COLO668 (cell line): ENCODE measurements around the gene RSPH1.

ENCODE experiments used
- DNase-seq: peaks from one replicate; lab custom pipeline; 2025; ENCODE audit not compliant: unreplicated experiment; lab: John Stamatoyannopoulos, UW

Gene RSPH1

DNA sequence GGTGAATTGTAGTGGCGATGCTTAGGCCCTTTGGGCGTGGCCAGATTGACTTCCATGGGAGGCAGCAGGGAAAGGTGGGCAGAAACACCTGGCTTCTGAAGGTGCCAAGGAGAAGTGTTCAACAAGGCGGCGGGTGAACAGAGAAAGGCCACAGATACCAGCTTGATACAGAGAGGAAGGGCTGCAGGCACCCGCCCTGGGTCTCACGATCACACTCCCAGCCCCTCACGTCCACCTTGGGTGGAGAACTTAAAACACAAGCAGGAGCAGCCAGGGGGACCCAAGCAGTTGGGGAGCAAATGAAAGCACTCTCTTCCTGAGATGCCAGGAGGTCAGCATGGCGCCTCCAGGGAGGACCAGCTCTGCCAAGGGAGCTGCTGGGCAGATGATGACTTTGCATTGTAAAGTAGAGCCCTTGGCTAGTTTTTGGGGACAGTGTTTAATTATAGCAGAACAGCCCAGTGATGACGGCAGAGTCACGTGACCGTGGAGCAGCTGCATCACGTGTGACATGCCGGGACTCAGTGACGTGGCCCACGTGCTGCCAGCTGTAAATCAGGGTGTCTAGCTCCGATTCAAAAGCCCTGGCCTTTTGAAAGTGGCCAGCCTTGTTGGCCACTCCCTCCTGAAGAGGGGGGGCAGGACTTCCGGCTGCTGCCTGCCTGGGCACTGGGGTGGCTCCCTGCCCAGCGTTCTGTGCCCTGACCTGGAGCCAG, 36.6 kb upstream of the RSPH1 start:
- DNase-seq: peak; percentile 83

DNA sequence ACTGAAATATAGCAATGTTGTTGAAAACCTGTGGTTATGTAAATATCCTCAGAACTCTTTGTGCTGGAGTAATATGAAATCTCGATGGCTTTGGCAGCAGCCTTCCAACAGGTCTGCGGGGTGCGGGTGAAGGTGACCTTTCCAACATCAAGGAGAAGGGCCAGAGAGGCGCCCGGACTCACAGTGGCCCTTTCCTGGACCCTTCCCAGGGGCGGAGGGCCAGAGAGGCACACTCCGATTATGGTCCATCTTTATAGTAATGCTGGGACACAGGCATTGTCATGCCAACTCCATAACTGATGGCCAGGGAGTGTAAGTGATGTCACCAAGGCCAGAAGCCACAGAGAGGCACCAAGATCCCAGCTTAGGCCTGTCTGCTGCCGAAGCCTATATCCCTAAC, 35.7 kb upstream of the RSPH1 start:
- DNase-seq: no peak

DNA sequence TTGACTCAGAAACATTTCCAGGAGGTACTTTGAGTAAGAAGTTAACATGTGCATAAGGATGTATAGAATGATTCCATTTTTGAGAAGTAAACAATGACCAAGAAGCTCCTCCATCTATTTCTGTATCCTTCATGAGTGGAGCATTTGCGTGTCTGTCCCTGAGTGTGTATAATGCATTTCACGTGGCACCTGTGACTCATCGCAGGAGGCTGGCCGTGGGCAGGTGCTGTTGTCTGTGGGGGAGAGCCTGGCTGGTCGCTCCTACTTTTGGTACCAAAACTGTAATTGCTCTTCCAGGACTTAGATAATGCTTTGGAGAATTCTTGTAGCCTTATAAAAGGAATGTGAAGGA, 34.1 kb upstream of the RSPH1 start:
- DNase-seq: peak; percentile 61

DNA sequence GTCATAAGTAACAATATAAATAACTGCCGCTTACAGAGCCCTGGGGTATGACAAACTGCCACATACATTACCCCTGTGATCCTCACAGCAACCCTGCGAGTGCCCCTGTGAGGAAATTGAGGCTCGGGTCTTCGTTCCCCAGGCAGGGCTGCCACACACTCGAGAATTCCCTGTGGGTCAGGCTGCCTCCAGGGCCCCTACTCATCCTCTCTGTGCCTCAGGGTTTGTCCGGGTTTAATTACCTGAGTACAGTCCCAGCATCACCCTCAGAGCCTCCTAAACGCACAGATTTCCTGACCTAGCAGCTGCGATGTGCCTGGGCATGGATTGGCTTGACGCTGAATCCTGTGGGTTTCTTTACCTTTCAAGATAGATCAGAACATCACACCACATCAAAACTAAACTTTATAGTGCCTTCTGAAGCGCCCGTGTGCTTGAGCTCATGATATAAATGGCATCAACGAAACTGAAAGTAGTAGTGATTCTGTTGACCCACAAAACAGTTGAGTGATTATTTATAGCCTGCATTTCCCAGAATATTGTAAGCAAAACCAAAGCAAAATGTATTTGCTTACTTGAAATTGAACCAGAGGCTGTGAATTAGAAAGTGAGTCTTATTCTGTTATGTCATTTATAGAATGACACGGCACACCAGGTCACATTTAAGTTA, 31.6 kb upstream of the RSPH1 start:
- DNase-seq: peak; percentile 43

DNA sequence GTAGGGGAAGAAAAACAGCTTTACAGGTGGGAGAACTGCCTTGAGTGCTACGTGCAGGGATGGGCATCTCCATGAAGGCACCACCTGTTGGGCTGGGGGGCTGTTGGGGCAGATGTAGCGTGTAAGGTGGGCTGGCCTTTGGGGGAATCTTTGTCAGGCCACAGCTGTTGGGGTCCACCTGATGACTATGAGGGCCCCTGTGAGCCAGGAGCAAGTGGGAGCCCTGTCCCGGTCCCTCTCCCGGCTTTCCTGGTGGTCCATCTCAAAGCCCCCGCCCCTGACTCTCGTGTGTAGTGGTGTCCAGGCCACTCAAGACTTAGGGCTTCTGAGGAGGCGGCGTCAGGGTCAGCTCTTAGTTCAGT, 31.1 kb upstream of the RSPH1 start:
- DNase-seq: no peak

DNA sequence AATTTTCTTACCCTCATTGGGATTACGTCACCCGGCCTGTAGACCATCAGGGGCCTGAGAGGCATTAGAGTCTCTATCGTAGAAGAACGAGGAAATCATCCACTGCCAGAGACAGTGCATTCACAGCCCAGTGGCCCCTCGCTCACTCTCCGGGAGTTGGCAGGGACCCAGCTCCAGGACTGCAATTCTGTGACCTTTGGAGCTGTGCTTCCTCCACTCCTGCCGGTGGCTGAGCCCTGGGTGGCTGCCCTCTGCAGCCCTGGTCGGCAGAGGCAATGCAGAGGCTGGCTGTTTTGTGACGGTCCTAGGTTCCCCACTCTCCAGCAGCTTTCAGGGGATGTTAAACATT, 30.3 kb upstream of the RSPH1 start:
- DNase-seq: peak; percentile 86

DNA sequence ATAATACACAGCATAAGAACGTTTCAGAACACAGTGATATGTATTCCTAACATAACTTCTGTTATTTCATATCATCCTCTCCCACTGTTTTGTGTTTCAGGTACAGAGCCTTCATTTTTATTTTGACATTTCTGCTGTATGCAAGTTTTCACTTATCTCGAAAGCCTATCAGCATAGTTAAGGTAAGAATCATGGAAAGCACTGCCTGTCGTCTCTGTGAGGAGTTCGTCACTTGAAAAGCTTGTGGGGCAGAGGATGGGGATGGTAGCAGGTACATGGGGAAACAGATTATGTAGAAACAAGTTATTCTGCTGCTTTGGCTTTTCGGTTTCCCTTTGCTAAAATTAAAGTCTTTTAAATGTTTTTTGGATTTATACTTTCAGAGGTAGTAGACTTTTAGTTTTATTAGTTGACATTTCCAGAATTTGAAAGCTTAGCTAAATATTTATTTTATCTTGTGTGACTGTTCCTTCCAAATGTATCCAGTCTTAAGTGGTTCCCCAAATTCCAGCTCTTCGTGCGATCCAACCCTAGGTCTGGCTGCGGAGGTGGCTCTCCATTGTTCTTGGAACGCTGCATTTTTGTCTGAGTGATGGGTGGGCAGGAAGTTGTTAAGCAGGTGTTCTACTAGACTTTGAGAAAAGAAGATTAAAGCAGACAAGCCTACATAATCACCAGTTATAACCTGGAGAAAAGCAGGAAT, 29.8 kb upstream of the RSPH1 start:
- no peak for DNase-seq

DNA sequence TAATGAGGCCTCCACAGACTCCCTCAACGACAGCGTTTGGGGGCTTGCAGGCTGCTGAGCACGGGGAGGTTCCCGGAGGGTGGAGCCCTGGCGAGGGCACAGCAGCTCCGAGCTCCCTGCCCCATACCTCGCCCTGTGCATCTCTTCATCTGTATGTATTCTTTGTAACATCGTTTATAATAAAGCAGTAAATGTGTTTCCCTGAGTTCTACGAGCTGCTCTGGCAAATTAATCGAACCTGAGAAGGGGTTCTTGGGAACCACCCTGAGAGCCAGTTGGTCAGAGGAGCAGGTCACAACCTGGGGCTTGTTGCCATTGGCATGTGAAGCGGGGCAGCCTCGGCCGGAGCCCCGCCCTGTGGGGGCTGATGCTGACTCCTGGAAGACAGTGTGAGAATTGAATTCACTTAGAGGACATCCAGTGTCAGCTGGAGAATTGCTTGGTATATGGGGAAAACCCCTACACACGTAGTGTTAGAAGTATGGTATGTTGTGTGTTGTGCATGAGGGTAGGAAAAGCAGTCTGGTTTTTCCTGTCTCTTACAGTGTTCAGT, 29.1 kb upstream of the RSPH1 start:
- DNase-seq: peak; percentile 58

DNA sequence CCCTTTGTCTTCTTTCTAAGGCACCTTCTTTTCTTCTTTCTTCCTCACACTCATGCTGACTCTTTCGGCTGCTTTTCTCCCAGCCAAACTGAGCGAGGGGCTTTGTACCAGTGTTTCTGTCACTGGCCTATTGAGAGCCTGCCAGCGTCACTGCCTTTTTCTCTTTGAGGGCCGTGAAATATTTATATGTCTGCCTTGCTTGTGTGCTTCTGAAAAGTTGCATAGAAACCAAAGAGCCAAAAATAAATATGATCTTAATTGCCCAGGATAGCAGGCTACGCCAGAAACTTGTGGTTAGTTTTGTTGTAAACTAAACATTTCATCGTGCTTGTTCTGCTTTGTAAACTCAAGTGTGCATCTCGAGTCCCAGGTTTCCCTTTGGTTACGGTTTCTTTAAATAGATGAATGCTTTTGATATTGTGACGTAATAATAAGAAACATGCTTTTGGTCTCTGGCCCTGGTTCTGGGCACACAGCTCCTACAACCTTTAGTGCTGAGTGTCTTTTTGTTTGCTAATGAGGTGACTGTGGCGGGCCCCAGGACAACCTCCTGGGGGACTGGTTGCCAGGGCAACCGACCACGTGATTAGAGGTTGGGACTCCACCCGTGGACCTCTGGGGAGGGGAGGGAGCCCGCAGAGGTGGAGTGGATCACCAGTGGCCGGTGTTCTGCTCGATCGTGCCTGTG, 28.5 kb upstream of the RSPH1 start:
- peak; percentile 97 for DNase-seq

DNA sequence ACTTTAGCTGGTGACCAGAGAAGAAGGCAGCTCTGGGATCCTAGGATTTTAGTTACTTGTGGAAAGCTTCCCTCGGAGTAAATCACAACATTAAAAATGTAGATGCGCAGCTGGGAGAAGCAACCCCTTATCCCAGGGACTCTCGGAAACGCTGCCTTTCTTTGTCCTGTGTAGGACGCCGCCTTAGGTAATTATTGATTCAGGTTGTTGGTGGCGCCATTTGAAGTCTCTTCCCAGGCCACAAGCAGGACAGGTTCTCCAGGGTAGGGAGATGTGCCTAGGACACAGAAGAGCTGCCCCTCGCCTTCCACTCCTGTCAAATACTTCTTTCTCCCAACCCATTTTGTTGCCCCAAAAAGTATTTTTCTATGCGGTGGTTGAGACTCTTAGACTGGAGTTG, 27.9 kb upstream of the RSPH1 start:
- DNase-seq: peak; percentile 54

DNA sequence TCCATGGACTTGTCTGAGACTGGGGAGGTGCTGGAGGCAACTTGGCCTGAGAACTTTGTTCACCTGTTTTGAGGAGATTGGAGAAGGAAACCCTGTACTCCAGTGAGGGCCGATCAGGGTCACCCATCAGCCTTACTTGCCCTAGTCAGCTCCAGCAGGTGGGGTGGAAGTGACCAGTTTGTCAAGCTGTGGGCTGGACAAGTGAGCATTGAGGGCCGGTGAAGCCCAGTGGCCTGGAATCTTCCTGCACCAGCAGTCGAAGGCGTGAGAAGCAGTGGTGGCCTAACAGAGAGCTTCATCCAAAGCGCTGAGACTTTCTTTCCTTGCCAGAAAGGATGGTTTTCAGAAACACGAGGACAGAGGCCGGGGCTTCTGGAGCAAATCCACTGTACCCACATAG, 27.2 kb upstream of the RSPH1 start:
- DNase-seq: no peak

DNA sequence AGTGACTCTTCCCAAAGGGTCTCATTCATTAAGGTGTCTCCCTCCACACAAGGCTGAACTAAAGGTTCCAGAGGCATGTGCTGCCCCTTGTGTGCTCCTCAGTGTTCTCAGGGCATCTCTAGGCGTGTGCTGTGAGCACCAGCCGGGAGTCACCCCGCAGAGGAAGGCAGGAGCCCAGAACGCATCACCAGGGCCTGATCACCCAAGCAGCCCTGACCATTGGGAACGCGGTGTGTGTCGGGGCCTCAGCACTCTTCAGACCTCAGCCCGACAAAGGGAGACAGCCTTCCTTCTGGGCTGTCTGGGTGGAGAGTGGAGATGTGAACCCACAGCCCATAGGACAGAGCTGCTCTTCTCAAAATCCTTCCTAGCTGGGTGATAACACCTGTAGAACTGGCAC, 26.7 kb upstream of the RSPH1 start:
- no peak for DNase-seq

DNA sequence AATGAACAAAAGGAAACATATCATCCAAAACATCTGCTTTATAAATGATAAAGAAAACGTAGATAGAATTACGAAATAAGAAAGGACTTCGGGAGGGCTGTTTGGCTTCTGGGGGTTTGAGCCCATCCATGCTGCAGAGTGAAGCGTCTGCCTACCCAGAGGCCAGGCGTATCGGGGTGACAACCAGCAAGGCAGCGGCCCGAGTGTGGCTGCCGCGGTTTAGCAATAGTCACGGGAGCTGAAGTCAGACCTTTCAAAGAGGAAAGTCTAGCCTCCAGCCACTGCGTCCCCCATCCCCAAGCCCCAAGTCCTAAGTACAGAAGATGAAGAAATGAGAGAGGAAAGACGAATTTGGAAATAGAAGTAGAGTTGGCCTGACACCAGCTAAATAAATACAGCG, 26.2 kb upstream of the RSPH1 start:
- DNase-seq: no peak

DNA sequence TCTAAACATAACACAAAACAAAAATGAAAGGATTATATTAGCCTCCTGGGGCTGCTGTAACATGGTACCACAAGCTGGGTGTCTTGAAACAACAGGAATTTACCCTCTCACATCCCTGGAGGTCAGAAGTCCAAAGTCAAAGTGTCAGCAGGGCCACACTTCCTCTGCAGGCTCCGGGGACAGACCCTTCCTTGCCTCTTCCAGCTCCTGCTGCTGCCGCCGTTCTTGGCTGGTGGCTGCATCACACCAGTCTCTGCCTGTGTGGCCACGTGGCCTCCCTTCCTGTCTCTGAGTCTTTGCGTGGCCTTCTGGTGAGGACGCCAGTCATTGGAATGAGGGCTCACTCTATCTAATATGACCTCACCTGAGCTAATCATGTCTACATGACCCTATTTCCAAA, 25.8 kb upstream of the RSPH1 start:
- DNase-seq: no peak

DNA sequence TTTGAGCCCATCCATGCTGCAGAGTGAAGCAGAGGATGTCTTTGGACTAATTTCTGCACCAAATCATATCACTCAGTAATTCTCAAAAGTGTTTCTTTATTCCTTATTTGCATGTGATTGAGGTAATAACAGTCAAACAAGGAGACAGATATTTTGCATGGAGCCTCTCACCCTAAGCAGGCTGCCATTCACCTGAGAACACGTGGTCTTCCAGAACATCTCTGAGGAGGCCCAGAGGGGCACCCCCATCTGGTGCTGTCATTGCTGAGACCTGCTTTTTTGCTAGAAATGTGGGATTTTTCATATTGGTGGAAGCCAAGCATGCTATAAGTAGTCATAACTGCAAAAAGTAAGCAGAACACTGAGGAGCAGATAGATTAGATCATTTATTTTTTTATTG, 25.4 kb upstream of the RSPH1 start:
- DNase-seq: no peak

DNA sequence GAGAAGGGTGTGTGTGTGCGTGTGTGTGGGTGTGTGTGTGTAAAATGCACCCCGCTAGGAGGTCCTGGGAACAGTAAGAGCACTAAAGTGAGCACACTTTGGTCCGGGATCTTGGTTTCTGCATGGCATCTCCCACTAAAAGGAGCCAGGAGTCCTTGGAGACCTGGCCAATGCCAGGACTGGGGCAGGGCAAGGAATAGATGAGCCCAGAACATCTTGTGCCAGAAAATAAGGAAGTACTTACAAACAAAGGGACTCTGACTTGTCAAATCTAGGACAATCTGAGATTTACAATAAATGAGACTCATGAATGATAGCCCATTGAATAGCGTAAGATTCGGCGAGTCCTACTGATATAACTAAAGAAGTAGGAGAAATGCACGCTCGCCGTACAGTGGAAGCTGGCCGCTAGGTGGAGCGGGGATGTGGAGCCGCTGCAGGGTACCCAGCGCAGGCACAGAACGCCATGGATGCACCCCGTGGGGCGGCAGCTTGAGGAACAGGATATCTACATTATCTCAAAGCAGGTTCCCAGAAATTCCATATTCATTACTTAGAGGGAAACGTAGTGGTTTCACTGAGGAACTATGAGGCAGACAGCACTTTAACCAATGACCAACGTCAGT, 24.7 kb upstream of the RSPH1 start:
- no peak for DNase-seq

DNA sequence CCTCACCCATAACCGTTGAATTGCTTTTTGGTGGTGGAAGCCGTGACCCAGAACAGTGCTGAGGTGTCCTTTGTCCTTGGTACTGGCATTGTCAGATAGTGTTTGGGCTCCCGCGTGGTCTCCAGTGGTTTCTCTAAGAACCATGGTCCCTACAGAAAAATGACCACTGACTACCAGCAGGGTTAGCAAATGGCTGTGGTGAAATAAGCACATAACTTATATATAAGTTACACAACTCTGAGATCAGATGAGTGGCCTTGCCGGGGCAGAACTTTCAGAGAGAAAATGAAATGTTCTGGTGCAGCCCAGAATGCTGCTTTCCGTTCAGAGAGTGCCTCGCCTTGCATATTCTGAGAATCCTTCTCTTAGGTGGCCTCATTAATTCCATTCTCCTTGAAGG, 22.6 kb upstream of the RSPH1 start:
- DNase-seq: no peak

DNA sequence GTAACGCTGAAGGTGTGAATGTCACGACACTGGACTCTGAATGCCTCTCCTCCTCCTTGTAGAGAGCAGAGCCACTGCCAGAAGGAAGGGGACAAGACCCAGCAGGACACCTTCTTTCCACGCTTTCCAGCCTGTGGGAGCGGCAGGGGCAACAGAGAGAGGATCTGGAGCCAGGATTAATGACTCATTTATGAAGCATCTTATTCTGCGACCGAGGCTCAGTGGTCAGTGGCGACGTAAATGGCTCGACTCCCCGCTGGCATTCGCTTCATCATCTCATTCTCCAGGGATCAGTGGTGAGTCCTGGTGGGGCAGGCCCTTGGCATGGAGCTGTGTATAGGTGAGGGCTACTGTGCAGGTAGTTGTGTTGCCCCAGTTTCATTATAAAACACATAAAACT, 22.2 kb upstream of the RSPH1 start:
- DNase-seq: no peak

DNA sequence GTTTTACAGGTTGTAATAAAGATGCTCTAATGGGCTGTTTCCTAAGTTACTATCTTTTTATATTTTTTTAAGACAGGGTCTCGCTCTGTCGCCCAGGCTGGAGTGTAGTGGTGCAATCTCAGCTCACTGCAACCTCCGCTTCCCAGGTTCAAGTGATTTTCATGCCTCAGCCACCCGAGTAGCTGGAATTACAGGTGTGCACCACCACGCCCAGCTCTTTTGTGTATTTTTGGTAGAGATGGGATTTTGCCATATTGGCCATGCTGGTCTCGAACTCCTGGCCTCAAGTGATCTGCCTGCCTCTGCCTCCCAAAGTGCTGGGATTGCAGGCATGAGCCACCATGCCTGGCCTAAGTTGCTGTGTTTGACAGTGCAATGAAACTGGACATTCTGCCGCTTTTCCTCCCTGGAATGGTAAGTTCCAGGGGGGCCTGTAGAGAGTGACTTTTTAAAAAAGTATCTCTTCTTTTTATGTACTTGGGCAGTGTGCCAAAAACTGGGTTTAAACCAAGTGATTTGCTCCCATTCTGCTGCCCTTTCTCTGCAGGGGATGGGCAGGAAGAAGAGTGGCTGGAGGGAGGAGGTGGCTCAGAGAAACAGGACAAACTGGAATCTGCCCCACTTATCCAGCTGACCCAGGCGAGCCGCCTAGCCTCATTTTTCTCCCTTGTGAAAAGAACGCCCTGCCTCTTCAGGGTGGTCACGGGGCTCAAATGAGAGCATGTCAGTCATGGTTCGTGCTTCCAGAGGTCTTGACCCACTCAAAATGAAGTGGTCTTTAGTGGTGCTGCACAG, 19.9 kb upstream of the RSPH1 start:
- DNase-seq: peak; percentile 65

DNA sequence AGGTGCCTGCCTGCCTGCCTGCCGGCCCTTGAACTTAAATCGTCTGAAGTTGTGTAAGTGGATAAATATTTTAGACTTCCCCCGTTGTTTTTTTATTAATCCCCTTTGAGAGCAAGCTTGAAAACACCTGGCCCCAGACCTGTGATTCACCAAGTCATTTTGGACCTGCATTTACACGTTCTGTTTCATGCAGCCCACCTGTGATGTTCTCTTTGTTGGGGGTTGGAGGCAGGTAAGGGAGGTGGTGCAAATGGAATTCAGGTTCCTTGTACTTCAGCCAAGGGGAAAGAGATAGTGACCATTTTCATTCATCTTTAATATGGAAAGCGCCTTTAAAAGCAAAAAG, 18.8 kb upstream of the RSPH1 start:
- DNase-seq: no peak
